Left renal pelvis (tissue), 4 donors: ENCODE data around the gene POLR3A. TPM values are rescaled to one million over a fixed set of nuclear protein-coding genes. Genes with fewer than 3 reads are reported as not detected.

Source experiments
- DNase-seq, 4 donors: peaks; one replicate each; pipeline ENCODE4 v3.0.0-alpha.2; 2013; ENCODE audit warnings: low read depth in 4 of 4, low spot score in 3 of 4
- polyA plus RNA-seq, 4 donors: library from polyadenylated mRNA; unstranded; fragments of 120-200 nt; gene quantifications; one replicate each; pipeline ENCODE4 v1.2.1, GENCODE V29; 2013; ENCODE audit not compliant: insufficient read length in 4 of 4

Gene POLR3A
- polyA plus RNA-seq, 4 donors = 14.9 to 18.6 (median 17.8) TPM

GRCh38 chr10:77983384-77984341, 45.7 kb downstream of the POLR3A start:
- DNase-seq = no peak

- DNase-seq = no peak
Measured at GRCh38 chr10:77981281-77981680, 48.0 kb downstream of the POLR3A start.

- DNase-seq = no peak
Measured at GRCh38 chr10:77979221-77979620, 50.1 kb downstream of the POLR3A start.

GRCh38 chr10:77978360-77978759, 51.0 kb downstream of the POLR3A start:
- DNase-seq = no peak

GRCh38 chr10:77977934-77978333, 51.4 kb downstream of the POLR3A start:
- no peak for DNase-seq

- DNase-seq = no peak
Measured at GRCh38 chr10:77977016-77977415, 52.3 kb downstream of the POLR3A start.

GRCh38 chr10:77975086-77975666, 54.1 kb downstream of the POLR3A start:
- no peak for DNase-seq

GRCh38 chr10:77974396-77975074, 54.8 kb downstream of the POLR3A start:
- no peak for DNase-seq

- no peak for DNase-seq
Measured at GRCh38 chr10:77973276-77973675, 56.0 kb downstream of the POLR3A start.

GRCh38 chr10:77972148-77972547, 57.2 kb downstream of the POLR3A start:
- DNase-seq = no peak

GRCh38 chr10:77971804-77972144, 57.5 kb downstream of the POLR3A start:
- no peak for DNase-seq

- DNase-seq = peak in 3 of 4 donors; percentile 60 to 61 (median 60)
Measured at GRCh38 chr10:77970869-77971803, 58.2 kb downstream of the POLR3A start.

- no peak for DNase-seq
Measured at GRCh38 chr10:77969114-77969513, 60.2 kb downstream of the POLR3A start.

GRCh38 chr10:77967611-77968022, 61.7 kb downstream of the POLR3A start:
- DNase-seq = peak in 3 of 4 donors; percentile 68 to 74 (median 71)

GRCh38 chr10:77965294-77965693, 64.0 kb downstream of the POLR3A start:
- no peak for DNase-seq

- no peak for DNase-seq
Measured at GRCh38 chr10:77964811-77965210, 64.5 kb downstream of the POLR3A start.

GRCh38 chr10:77963901-77964300, 65.4 kb downstream of the POLR3A start:
- DNase-seq = no peak

GRCh38 chr10:77962350-77963146, 66.8 kb downstream of the POLR3A start:
- no peak for DNase-seq

GRCh38 chr10:77961668-77962067, 67.6 kb downstream of the POLR3A start:
- DNase-seq = no peak
